GM08714 (cell line): ENCODE measurements around the gene ALPK3.

Experiments used
- H3K4me3 ChIP-seq: fragments of 200-500 bp; sonication (Bioruptor generic); 2 replicates; pipeline ENCODE4 v1.5.1; 2014; ENCODE audit warnings: mild to moderate bottlenecking, low read length, inconsistent platforms
- ZNF274 ChIP-seq: IDR thresholded peaks from 2 replicates; pipeline ENCODE4 v1.6.1; 2012; ENCODE audit warnings: mild to moderate bottlenecking, low read depth, low read length

ALPK3 gene

DNA sequence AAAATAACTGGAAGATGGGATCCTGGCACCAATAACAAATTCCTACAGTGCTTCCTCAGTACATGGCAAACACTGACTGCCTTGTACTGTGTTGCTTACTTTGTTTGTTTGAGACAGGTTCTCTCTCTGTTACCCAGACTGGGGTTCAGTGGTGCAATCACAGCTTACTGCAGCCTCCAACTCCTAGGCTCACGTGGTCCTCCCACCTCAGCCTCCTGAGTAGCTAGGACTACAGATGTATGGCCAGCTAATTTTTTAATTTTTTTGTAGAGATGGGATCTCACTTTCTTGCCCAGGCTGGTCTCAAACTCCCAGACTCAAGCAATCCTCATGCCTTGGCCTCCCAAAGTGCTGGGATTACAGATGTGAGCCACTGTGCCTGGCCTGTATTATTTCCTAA, 3.7 kb upstream of the ALPK3 start:
- no peak overlapping the region for H3K4me3 ChIP-seq
- TF ChIP-seq ZNF274: no peak

DNA sequence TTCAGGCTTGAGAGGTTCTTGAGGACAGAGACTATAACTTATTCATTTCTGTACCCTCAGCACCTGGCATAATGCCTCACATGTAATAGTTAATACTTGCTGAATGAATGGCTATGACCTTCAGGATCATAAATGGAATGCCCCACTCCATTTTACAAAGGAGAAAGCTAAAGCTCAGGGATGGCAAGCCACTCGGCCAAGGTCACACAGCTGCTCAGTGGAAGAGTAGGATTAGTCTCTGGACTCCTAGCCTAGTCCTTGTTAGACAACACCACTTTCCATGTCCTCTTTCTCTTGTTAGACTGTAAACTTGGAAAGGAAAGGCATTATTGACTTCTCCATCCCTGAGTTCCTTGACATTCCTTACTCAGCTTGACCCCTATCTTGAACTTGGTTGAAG, 3.2 kb upstream of the ALPK3 start:
- H3K4me3 ChIP-seq: no peak overlapping the region
- TF ChIP-seq ZNF274: no peak

DNA sequence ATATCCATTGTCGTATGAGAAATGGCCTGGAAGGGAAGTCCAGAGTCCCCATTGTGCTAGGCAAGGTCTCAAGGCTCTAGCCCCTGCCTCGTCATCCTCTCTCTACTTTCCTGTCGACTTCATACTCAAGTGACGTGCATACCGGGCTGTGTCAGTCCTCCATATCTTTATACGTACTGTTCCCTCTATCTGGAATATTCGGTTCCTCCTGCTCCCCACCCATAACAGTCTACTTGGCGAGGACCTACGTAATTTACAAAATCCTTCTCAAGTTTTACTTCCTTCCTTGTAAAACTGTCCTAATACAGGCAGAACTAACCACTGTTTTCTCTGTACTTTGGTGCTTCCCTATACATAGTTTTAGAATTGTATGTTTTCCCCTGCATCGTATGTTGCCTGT, 2.2 kb upstream of the ALPK3 start:
- no peak overlapping the region for H3K4me3 ChIP-seq
- no peak for TF ChIP-seq ZNF274

DNA sequence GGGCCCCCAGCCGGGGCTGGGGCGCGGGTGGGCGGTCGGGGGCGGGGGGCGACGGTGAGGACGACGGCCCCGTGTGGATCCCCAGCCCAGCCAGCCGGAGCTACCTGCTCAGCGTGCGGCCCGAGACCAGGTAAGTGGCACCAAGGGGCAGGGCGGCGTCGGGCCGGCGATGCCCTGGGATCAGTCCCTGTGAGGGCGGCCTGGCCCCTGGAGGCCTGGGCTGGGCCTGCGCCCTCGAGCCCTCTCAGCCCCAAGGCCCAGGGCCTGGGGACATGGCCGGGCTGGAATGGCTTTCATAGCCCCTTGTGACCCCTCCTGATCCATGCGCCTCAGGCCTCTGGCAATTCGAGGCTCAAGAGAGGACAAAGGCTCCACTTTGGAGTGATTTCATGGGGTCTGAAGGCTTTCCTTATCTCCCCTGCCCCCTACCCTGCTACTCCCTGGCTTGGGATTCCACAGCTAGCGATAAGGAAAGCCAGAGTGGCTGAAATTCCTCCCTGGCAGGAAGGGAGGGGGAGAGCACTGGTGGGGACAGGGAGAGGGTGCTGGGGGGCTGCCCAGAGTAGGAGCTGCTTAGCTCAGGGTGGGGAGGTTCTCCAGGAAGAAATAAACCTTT, 418 bp downstream of the ALPK3 start:
- no peak overlapping the region for H3K4me3 ChIP-seq
- no peak for TF ChIP-seq ZNF274

DNA sequence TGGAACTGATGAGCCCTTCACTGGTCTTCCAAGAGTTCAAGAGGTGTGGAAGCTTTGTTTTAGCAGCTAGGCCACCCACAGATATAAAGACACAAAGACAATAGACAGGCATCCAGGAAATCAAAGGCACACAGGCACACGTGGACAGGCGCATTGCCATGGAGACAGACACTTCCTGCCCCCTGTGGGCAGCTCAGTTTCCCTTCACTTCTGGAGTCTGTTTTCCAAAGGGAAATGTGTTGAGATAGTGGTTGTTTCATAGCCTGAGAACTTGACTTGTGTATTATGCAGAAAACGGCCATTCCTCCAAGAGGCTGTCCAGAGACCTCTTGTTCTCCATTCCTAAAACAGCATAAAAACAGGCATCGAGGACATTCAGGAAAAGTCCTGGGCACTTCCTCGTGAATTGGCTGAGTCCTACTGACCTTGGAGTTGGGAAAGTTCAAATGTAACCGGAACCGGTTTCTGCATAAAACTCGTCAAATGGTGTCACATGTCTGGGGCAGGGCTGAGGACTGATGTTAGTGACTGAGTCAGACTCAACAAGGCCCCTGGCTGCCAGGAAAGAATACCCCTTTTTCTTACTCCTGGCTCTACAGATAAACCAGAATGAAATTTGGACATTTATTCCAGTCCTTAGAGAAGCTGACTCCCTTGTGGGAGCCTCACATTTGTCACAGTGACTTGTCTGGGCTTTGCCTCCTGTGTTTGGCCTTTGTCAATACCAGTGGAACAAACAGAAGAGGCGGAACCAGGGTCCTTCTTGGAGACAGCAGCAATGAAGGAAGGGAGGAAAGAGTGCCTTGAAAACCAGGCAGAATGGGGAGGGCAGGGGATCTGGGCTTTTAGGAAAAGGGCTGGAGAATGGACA, 1.3 kb downstream of the ALPK3 start:
- H3K4me3 ChIP-seq: no peak overlapping the region
- no peak for TF ChIP-seq ZNF274

DNA sequence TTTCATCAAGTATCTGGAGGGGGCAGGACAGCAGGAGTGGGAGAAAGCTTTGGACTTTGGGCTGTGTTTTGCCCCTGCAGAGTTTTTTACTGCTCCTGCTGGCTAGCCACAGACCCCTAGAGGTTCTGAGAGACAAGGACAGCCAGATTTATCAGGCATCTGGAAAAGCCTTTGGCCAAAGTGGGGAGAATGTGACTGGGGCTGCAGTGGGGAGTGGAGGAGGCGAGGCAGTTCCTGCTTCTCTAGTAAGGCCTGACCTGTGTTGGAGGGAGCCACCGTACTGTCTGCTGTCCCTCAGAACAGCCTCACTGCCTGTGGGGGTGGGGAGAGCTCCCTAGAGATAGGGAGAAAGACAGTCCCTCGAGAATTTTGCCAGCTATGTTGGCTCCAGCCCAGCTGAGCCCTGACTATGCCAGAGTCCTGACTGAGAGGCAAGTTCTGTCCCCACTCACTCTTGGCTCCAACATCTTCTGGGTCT, 2.2 kb downstream of the ALPK3 start:
- H3K4me3 ChIP-seq: no peak overlapping the region
- no peak for TF ChIP-seq ZNF274

DNA sequence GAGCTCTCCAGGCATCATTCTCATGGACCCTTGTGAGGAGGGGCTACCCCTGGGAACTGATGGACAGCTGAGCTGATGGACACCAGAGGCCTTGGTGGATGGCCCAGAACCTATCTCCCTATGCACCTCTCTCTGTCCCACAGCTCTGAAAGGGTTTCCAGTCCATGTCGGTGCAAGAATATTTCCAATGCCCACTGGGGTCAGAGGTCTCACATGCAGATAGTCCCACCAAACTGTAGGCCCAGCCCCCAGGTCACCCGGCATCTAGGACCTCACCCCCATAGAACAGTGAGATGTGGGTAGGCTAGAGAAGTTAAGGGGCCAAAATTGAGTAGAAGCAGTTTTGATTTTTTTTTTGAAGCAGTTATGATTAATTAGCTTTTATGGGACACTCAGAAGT, 2.6 kb downstream of the ALPK3 start:
- no peak for TF ChIP-seq ZNF274
- H3K4me3 ChIP-seq: no peak overlapping the region

DNA sequence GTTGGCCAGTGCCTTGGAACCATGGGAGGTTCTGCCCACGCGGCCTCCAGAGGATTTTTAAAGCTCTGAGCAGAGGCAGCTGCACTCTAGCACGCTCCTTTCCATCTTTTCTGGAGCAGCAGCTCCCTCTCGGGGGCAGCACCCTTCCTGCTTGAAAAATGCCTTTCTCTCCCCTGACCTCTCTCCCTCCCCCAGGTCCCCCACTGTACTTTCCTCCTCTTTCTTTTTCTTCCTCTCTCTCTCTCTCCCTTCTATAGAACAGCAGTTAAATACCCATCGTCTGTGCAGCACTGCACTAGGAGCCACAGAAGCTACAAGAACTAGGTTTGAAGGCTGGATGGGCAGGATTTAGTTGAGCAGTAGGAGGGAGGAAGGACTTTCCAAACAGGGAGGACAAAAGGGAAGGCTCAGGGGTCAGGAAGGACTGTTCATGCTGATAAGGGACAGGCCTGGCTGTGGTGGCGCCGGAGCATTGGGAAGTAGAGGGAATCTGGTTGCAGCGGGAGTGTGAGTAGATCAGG, 4.4 kb downstream of the ALPK3 start:
- TF ChIP-seq ZNF274: no peak

DNA sequence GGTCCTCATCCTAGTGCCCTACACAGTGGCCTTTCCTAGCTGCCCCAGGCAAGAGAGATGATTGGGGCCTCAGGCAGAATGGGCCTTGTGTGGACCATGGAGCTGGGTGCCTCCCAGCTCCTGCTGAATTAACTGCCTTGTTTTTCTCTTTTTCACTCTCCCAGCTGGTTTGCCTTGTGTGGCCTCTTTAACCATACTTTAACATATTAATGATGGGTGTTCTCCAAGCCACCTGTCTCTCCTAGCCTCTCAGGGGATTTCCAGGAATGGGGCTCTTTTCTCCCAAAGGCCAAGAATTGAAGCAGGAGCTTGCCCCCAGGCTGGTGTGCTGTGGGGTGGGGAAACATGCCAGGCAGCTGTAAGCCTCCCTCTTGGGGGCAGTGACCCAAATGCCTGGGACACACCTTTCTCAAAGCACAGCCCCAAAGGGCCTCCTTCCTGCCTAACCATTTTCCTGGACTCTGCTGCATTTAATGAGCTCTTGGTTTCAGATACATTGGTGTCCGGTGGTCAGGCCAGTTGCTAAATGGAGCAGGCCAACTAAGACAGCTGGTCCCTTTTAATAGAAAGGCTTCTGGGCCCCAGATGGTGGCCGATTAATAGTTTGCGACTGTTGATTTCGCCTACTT, 5.6 kb downstream of the ALPK3 start:
- no peak overlapping the region for H3K4me3 ChIP-seq
- TF ChIP-seq ZNF274: no peak

More for the DNA sequence above, 4.4 kb downstream of the ALPK3 start:
- H3K4me3 ChIP-seq: no peak overlapping the region

DNA sequence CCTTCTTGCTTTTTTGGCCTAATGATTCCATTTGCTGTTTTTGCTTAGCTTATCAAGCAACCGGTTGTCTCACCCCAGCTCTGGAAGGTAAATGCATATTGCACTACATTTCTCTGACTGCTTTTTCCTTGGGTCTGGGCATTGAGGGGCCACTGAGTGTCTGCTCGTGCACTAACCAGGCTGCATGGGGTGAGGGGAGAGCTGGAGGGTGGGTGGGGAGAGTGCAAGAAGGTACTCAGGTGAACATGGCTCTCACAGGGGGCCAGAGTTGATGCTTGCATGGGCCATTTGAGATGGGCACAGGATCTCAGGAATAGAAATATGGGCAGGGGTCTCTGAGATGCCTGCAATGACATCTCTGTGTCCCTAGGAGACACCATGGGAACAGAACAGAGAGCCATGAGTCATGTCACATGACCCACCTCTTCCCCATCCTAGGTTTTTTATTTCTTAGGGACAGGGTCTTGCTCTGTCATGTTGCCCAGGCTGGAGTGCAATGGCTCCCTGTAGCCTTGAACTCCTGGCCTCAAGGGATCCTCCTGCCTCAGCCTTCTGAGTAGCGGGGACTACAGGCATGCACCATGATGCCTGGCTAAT, 6.2 kb downstream of the ALPK3 start:
- TF ChIP-seq ZNF274: no peak
- H3K4me3 ChIP-seq: no peak overlapping the region

DNA sequence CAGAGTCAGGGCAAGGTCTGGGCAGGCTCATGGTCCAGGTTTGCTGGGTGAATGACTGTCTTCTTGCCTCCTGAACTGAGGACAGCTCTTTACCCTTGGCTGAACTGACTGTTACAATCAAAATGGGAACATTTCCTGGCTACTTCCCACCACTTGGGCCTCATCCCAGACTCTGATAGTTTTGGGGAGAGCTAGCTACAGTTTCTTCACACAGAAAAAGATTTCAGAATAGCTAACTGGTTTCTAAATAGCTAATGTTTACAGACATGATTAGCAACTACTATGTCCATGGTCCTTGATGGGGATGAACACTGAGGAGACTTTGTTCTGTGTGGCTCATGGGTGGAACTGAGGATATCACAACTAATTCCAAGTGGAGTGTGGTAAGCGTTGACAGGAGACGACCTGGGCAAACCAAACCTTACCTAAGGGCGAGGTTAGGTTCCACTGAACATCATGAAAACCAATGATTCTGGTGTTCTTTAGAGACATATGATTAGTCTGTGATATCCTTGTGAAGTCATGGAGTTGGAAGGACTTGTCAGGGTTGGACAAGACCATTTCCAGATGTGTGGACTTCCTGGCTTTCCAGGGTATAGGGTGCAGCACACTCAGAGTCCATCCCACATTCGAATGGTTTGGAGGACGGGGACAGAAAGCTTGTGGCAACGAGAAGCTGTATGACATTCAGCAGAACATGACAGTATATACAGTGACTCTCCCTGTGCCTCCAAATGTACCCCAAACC, 7.3 kb downstream of the ALPK3 start:
- H3K4me3 ChIP-seq: no peak overlapping the region
- TF ChIP-seq ZNF274: no peak

DNA sequence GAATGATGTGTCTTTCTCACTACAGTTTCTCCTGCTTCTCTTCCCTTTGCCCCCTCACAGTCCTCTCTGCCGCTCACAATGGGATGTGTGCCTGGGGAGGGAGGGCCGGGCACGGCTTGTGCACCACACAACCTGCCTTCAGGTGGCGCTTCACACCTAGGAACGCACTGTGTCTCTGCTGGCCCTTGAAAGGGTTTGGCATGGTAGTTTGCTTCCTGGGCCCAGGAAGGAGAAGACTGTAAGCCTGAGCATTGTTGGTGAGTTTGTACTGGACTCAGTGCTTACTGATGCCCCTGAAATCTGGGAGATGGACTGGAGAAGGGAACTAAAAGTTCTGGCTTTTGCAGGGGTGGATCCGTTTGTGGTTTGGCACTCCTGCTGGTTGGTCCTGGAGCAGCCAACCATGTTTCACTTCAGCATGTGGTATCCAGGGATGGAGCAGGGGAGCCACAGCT, 9.2 kb downstream of the ALPK3 start:
- no peak for TF ChIP-seq ZNF274
- no peak overlapping the region for H3K4me3 ChIP-seq

DNA sequence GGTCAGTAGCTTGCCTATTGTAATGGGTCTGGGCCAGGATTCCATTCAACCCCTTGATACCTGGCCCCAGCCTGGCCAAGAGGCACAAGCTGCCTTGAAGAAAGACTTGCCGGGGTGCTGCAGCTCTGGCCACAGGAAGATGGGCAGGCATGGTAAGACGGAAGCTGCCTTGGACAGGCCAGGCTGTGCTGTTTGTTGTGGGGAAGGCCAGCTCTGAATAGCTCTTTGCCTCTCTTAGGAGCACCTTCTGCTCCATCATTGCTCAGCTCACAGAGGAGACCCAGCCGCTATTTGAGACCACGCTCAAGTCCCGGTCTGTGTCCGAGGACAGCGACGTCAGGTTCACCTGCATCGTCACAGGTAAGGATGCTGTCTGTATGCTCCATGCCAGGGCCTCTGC, 10.1 kb downstream of the ALPK3 start:
- no peak overlapping the region for H3K4me3 ChIP-seq
- TF ChIP-seq ZNF274: no peak
